Left cardiac atrium (tissue), 4 donors: ENCODE data around the gene SLCO3A1. TPM values are rescaled to one million over a fixed set of nuclear protein-coding genes. Genes with fewer than 3 reads are reported as not detected.

Experiments
- ATAC-seq, 2 donors: fragments of 200-7000 bp; cut with Tn5 transposase; one replicate each; pipeline ENCODE4 v1.9.1; 2020; ENCODE audit warnings: mild to moderate bottlenecking in 2 of 2, moderate library complexity in 2 of 2
- DNase-seq: peaks from one replicate; pipeline ENCODE4 v3.0.0-alpha.2; 2020
- intact Hi-C, 2 donors: fragments of 100-400 bp; cut with DNase I; formaldehyde crosslinking; loops; one replicate each; pipeline versions ENCODE4 v1.14.1 to v1.15.1; 2022 to 2023
- total RNA-seq, 2 donors: library from RNA; stranded (reverse); fragmentation: NEBNext Ultra II Directional; extraction: Animal tissue kit (Norgen Biotek cat#: 25700); gene quantifications; one replicate each; pipeline ENCODE4 v1.2.1, GENCODE V29; 2021
- donor health status: DM: no; HTN: yes; CAD: no.
- donor health status: DM: no; HTN: yes; CAD: no; lungs with severe emphysema.
- donor health status: DM: yes; HTN: yes; CAD: no.
- donor health status: Dilated cardiomyopathy.

The SLCO3A1 gene
- total RNA-seq, 2 donors from 2014 or later = 37.8 to 47.7 TPM

- no peak for DNase-seq
- intact Hi-C loops = no loop called here
- ATAC-seq = no peak
These were observed 279.7 kb downstream of the SLCO3A1 start for GRCh38 chr15:92132982-92133755.

- intact Hi-C loops = no loop called here
- peak in 1 of 2 donors; percentile 51 for ATAC-seq
- DNase-seq = no peak
These were observed 287.3 kb downstream of the SLCO3A1 start for GRCh38 chr15:92140796-92141195.

GRCh38 chr15:92141607-92142006 is 288.1 kb downstream of the SLCO3A1 start:
- ATAC-seq = peak; percentile 27 to 28
- intact Hi-C loops = no loop called here
- DNase-seq = no peak

- intact Hi-C loops = no loop called here
- DNase-seq = peak; percentile 46
- peak; percentile 78 to 79 for ATAC-seq
These were observed 289.0 kb downstream of the SLCO3A1 start for GRCh38 chr15:92142242-92143232.

- ATAC-seq = no peak
These were observed 290.3 kb downstream of the SLCO3A1 start for GRCh38 chr15:92143765-92144164.

GRCh38 chr15:92146511-92147150 is 293.1 kb downstream of the SLCO3A1 start:
- intact Hi-C loops = no loop called here
- no peak for ATAC-seq
- no peak for DNase-seq

More at GRCh38 chr15:92143765-92144164, 290.3 kb downstream of the SLCO3A1 start:
- intact Hi-C loops = no loop called here
- no peak for DNase-seq

GRCh38 chr15:92149029-92149428 is 295.5 kb downstream of the SLCO3A1 start:
- DNase-seq (no peak), ATAC-seq (no peak)
- intact Hi-C loops = no loop called here

- DNase-seq (no peak), ATAC-seq (no peak)
- intact Hi-C loops = no loop called here
These were observed 296.0 kb downstream of the SLCO3A1 start for GRCh38 chr15:92149465-92149864.

GRCh38 chr15:92151168-92151567 is 297.7 kb downstream of the SLCO3A1 start:
- intact Hi-C loops = no loop called here
- no peak for ATAC-seq

GRCh38 chr15:92151741-92152140 is 298.2 kb downstream of the SLCO3A1 start:
- no peak for ATAC-seq
- intact Hi-C loops = no loop called here
- no peak for DNase-seq

More at GRCh38 chr15:92151168-92151567, 297.7 kb downstream of the SLCO3A1 start:
- no peak for DNase-seq

- no peak for DNase-seq
- ATAC-seq = no peak
- intact Hi-C loops = no loop called here
These were observed 299.5 kb downstream of the SLCO3A1 start for GRCh38 chr15:92152983-92153382.

GRCh38 chr15:92153620-92154019 is 300.1 kb downstream of the SLCO3A1 start:
- intact Hi-C loops = no loop called here
- no peak for ATAC-seq
- no peak for DNase-seq

GRCh38 chr15:92155934-92156333 is 302.4 kb downstream of the SLCO3A1 start:
- intact Hi-C loops = no loop called here
- ATAC-seq (no peak), DNase-seq (no peak)

GRCh38 chr15:92157666-92158298 is 304.3 kb downstream of the SLCO3A1 start:
- intact Hi-C loops = no loop called here
- DNase-seq (no peak), ATAC-seq (no peak)

- DNase-seq (no peak), ATAC-seq (peak in 1 of 2 donors; percentile 50)
- intact Hi-C loops = no loop called here
These were observed 304.9 kb downstream of the SLCO3A1 start for GRCh38 chr15:92158426-92158825.

GRCh38 chr15:92159481-92159880 is 306.0 kb downstream of the SLCO3A1 start:
- DNase-seq (no peak), ATAC-seq (no peak)
- intact Hi-C loops = no loop called here

- intact Hi-C loops = no loop called here
- no peak for ATAC-seq
- no peak for DNase-seq
These were observed 306.7 kb downstream of the SLCO3A1 start for GRCh38 chr15:92159906-92160841.

- intact Hi-C loops = no loop called here
- no peak for DNase-seq
- no peak for ATAC-seq
These were observed 307.6 kb downstream of the SLCO3A1 start for GRCh38 chr15:92161039-92161670.
